K562 (cell line): ENCODE measurements around the gene HCN4. TPM values are rescaled to one million over a fixed set of nuclear protein-coding genes. Genes with fewer than 3 reads are reported as not detected.

Experiments used
- ATAC-seq: fragments of 200-7000 bp; cut with Tn5 transposase; 3 replicates; pipeline ENCODE4 v1.9.1; 2020; ENCODE audit warnings: moderate library complexity
- BruUV-seq: library from RNA; stranded (reverse); fragments of 400-500 nt; replicated peaks from 2 replicates; lab custom pipeline; 2021; lab: Mats Ljungman, UMichigan
- CTCF ChIA-PET: fragments of 300-600 bp; formaldehyde crosslinking; extraction: SDS; loops from one replicate; lab custom pipeline; 2021; ENCODE audit warnings: low intra/inter-chr PET ratio; lab: Yijun Ruan, JAX
- POLR2A ChIA-PET: fragments of 300-600, 350-650 bp; sonication (Branson Sonifier 250); formaldehyde crosslinking; extraction: SDS; loops from one replicate; lab custom pipeline; 2021; ENCODE audit warnings: antibody characterized with exemption, inconsistent platforms; lab: Yijun Ruan, JAX
- DNase-seq, 4 experiments: peaks; one replicate each; pipeline versions ENCODE4 v3.0.0 to v3.0.0-alpha.2; 2011 to 2018; ENCODE audit warnings: low spot score in 3 of 4, mixed read lengths in 3 of 4; ENCODE audit errors: extremely low read depth in 1 of 4
- FAIRE-seq: peaks from 2 replicates; lab custom pipeline; 2011; peaks lifted over from hg19 to GRCh38; lab: Jason Lieb, UNC
- H2AFZ ChIP-seq: 2 replicates; pipeline ENCODE4 v1.6.0; 2011; ENCODE audit warnings: low read depth, low read length, control low read depth, inconsistent platforms
- H3K27ac ChIP-seq: fragments of 200-600 bp; 3 replicates; pipeline ENCODE4 v1.8.0; 2011; ENCODE audit warnings: low read depth, mild to moderate bottlenecking, control low read depth, inconsistent platforms, low read length, moderate library complexity, mixed read lengths; ENCODE audit errors: extremely low read depth
- H3K27me3 ChIP-seq, 2 experiments: fragments of 300-600 bp in 1 of 2; 2 replicates in 1 of 2; 3 replicates in 1 of 2; pipeline versions ENCODE4 v1.6.0 to v1.8.0; 2011; ENCODE audit warnings: inconsistent platforms in 2 of 2, low read length in 2 of 2, mild to moderate bottlenecking in 1 of 2, mixed read lengths in 1 of 2, moderate library complexity in 1 of 2; ENCODE audit not compliant: control insufficient read depth in 2 of 2, insufficient read depth in 2 of 2
- H3K36me3 ChIP-seq: fragments of 300-600 bp; 3 replicates; pipeline ENCODE4 v1.8.0; 2011; ENCODE audit warnings: mild to moderate bottlenecking, low read length, inconsistent platforms; ENCODE audit not compliant: control insufficient read depth, insufficient read depth
- H3K4me1 ChIP-seq, 2 experiments: fragments of 200-600 bp in 1 of 2; replicated peaks in 1 of 2; 2 replicates in 1 of 2; 3 replicates in 1 of 2; pipeline versions ENCODE4 v1.5.1 to v1.8.0; 2011; ENCODE audit warnings: inconsistent platforms in 2 of 2, low read length in 2 of 2, mild to moderate bottlenecking in 1 of 2, mixed read lengths in 1 of 2, moderate library complexity in 1 of 2; ENCODE audit not compliant: control insufficient read depth in 2 of 2, insufficient read depth in 2 of 2
- H3K4me2 ChIP-seq: 2 replicates; pipeline ENCODE4 v1.6.1; 2011; ENCODE audit warnings: low read length, control low read depth, inconsistent platforms, mixed read lengths; ENCODE audit not compliant: insufficient read depth
- H3K4me3 ChIP-seq: fragments of 200-600 bp; sonication (generic), shearing (Covaris generic); 2 replicates; pipeline ENCODE4 v1.5.1; 2016; ENCODE audit warnings: control low read depth, inconsistent platforms
- H3K79me2 ChIP-seq: fragments of 200-600 bp; 3 replicates; pipeline ENCODE4 v1.8.0; 2011; ENCODE audit warnings: low read length, inconsistent platforms; ENCODE audit not compliant: control insufficient read depth, insufficient read depth
- H3K9ac ChIP-seq, 2 experiments: 2 replicates each; pipeline versions ENCODE4 v1.6.0 to v1.6.1; 2011; ENCODE audit warnings: low read depth in 2 of 2, low read length in 2 of 2, control low read depth in 1 of 2, inconsistent platforms in 1 of 2, mild to moderate bottlenecking in 1 of 2, mixed read lengths in 1 of 2; ENCODE audit not compliant: insufficient read depth in 1 of 2
- H3K9me1 ChIP-seq: one replicate; pipeline ENCODE4 v1.6.0; 2011; ENCODE audit warnings: inconsistent platforms, mild to moderate bottlenecking, low read length, moderate library complexity; ENCODE audit not compliant: control insufficient read depth, insufficient read depth
- H3K9me3 ChIP-seq: replicated peaks from 2 replicates; pipeline ENCODE4 v1.5.1; 2011; ENCODE audit warnings: low read depth, low read length, inconsistent platforms; ENCODE audit not compliant: control insufficient read depth, insufficient read depth
- H4K20me1 ChIP-seq: replicated peaks from 2 replicates; pipeline ENCODE4 v1.6.1; 2011; ENCODE audit warnings: low read length, inconsistent platforms, mixed read lengths; ENCODE audit not compliant: control insufficient read depth, insufficient read depth
- CBX2 ChIP-seq: fragments of 200-600 bp; sonication (generic); IDR thresholded peaks from one replicate; pipeline ENCODE4 v1.6.1; 2012; ENCODE audit warnings: mild to moderate bottlenecking, low read length, inconsistent platforms; ENCODE audit not compliant: insufficient read depth, poor library complexity, severe bottlenecking
- CEBPG ChIP-seq, 3 experiments: fragments of 200-800 bp in 1 of 3; sonication (Bioruptor generic) in 1 of 3; sonication (generic) in 1 of 3; formaldehyde crosslinking in 1 of 3; IDR thresholded peaks in 2 of 3; conservative IDR thresholded peaks in 1 of 3; 2 replicates each; pipeline versions ENCODE4 v1.6.1 to v1.8.0; 2016 to 2022; ENCODE audit warnings: missing compliant biosample characterization in 2 of 3, missing genetic modification characterization in 2 of 3, mild to moderate bottlenecking in 1 of 3, missing genetic modification reagents in 1 of 3
- DLX4 ChIP-seq: fragments of 250-450 bp; sonication (Bioruptor Pico); IDR thresholded peaks from 2 replicates; pipeline ENCODE4 v1.6.1; 2021; ENCODE audit warnings: mild to moderate bottlenecking
- EP400 ChIP-seq: fragments of 450-650 bp; IDR thresholded peaks from 2 replicates; pipeline ENCODE4 v1.6.1; 2017; ENCODE audit warnings: antibody characterized with exemption, mild to moderate bottlenecking, moderate library complexity
- FUS ChIP-seq: fragments of 200-400 bp; formaldehyde crosslinking; optimal IDR thresholded peaks from 2 replicates; pipeline ENCODE3; 2017; ENCODE audit warnings: low read depth, low read length
- ID3 ChIP-seq, 2 experiments: fragments of 250-450 bp in 1 of 2; fragments of 450-650 bp in 1 of 2; sonication (Bioruptor Pico) in 1 of 2; IDR thresholded peaks; 2 replicates each; pipeline versions ENCODE4 v1.6.1 to v1.8.0; 2016 to 2021; ENCODE audit warnings: mild to moderate bottlenecking in 2 of 2, moderate library complexity in 2 of 2, missing compliant biosample characterization in 1 of 2, missing genetic modification characterization in 1 of 2
- ILF3 ChIP-seq: fragments of 450-650 bp; IDR thresholded peaks from 2 replicates; pipeline ENCODE4 v1.6.1; 2018; ENCODE audit warnings: antibody characterized with exemption, mild to moderate bottlenecking, moderate library complexity, borderline replicate concordance
- KLF10 ChIP-seq: fragments of 250-450 bp; sonication (Bioruptor Pico); IDR thresholded peaks from 2 replicates; pipeline ENCODE4 v1.6.1; 2021; ENCODE audit warnings: matching md5 sums
- SMC3 ChIP-seq: conservative IDR thresholded peaks from 2 replicates; pipeline ENCODE4 v1.6.1; 2011; ENCODE audit warnings: low read depth, low read length, improper control_type of control experiment; ENCODE audit not compliant: insufficient read depth
- TBL1XR1 ChIP-seq, 2 experiments: IDR thresholded peaks; 2 replicates each; pipeline ENCODE4 v1.6.1; 2012; ENCODE audit warnings: improper control_type of control experiment in 2 of 2, low read length in 2 of 2, mild to moderate bottlenecking in 1 of 2
- WHSC1 ChIP-seq: IDR thresholded peaks from one replicate; pipeline ENCODE4 v1.6.1; 2012; ENCODE audit warnings: low read length, control low read depth, inconsistent platforms
- ZNF518B ChIP-seq: fragments of 250-450 bp; sonication (Bioruptor Pico); IDR thresholded peaks from 2 replicates; pipeline ENCODE4 v1.5.0; 2021; ENCODE audit warnings: mild to moderate bottlenecking, moderate library complexity
- ZNF76 ChIP-seq: fragments of 250-450 bp; sonication (Bioruptor Pico); IDR thresholded peaks from 2 replicates; pipeline ENCODE4 v1.4.0; 2020; ENCODE audit warnings: mild to moderate bottlenecking, moderate library complexity, borderline replicate concordance
- WGBS: fragments of 100-300 bp; shearing (Covaris generic); methylation state at CpG from one replicate; pipeline ENCODE4 v1.1.6; 2016; ENCODE audit warnings: low coverage, mixed read lengths; ENCODE audit not compliant: insufficient coverage; ENCODE audit errors: missing lambda C conversion rate; 5-methylcytosine and 5-hydroxymethylcytosine counted together
- in situ Hi-C: fragments of 300-500 bp; cut with MboI; formaldehyde crosslinking; loops from 4 replicates; pipeline ENCODE4 v1.15.0; 2018; ENCODE audit warnings: inconsistent platforms, mixed read lengths
- intact Hi-C: fragments of 100-400 bp; cut with micrococcal nuclease; formaldehyde crosslinking; loops from 2 replicates; pipeline ENCODE4 v1.14.2; 2022
- polyA plus RNA-seq, 8 experiments: library from polyadenylated mRNA; depleted of rRNA in 4 of 8; stranded (reverse) in 5 of 8; unstranded in 3 of 8; fragments of >200 nt; fragmentation: Nextera tagmentation in 2 of 8; fragmentation: Illumina TruSeq in 1 of 8; extraction: Ambion mirVana in 2 of 8; extraction: Trizol in 1 of 8; gene quantifications; 2 replicates each; pipeline versions ENCODE4 v1.2.1 to v1.2.3, GENCODE V29; 2011 to 2014; ENCODE audit warnings: inconsistent platforms in 1 of 8, missing spikeins in 1 of 8
- total RNA-seq, 7 experiments: library from RNA; depleted of rRNA in 6 of 7; stranded (reverse); fragments of >200 nt in 6 of 7; fragmentation: Illumina TruSeq in 2 of 7; extraction: Trizol in 2 of 7; gene quantifications; 2 replicates each; pipeline versions ENCODE4 v1.2.1 to v1.2.3, GENCODE V29; 2011 to 2021; ENCODE audit warnings: low replicate concordance in 1 of 7

The HCN4 gene
- total and polyA plus RNA-seq, 9 of the 15 experiments (the other 6 are each of a cell fraction or from before 2014, with no cell fraction given) = not detected

GRCh38 chr15:73331991-73332925, 36.5 kb downstream of the HCN4 start:
- CTCF ChIA-PET = no interaction called here
- Histone ChIP-seq H3K9me3 (no peaks in the 10 kb centered on the region), H3K9ac (no peak overlapping the region), H4K20me1 (peaks cover 5% of the 10 kb centered on the region; the same call in 1 of the 2 replicates), H3K27me3 (peaks cover 0 to 47% of the 10 kb centered on the region in 2 experiments; a peak in 2 of 5 replicates), H3K4me2 (no peak overlapping the region), H3K27ac (no peak overlapping the region), H3K9me1 (no peaks in the 10 kb centered on the region), H3K4me1 (peaks cover 0 to 4% of the 10 kb centered on the region in 2 experiments; a peak in 2 of 5 replicates), H3K36me3 (no peaks in the 10 kb centered on the region), H2AFZ (no peak overlapping the region), H3K79me2 (no peaks in the 10 kb centered on the region), H3K4me3 (no peak overlapping the region)
- no peak for FAIRE-seq
- DNase-seq = no peak
- WGBS = under 1% methylated on average over 19 of the region's 19 CpGs
- no peak for ATAC-seq
- no TSS peak for BruUV-seq
- intact Hi-C loops = no loop called here
- in situ Hi-C loops = no loop called here
- POLR2A ChIA-PET = no interaction called here
- no peak for TF ChIP-seq ZNF518B (CRISPR knock-in tag)
- TF ChIP-seq DLX4 (CRISPR knock-in tag) = no peak
- TF ChIP-seq WHSC1 = no peak
- no peak for TF ChIP-seq CEBPG (CRISPR knock-in tag; IDR thresholded peaks at IDR 0.05)
- TF ChIP-seq CEBPG (tag; conservative IDR thresholded peaks at IDR 0.05 in 1 of 2, IDR thresholded peaks at IDR 0.05 in 1 of 2) = no peak
- TF ChIP-seq TBL1XR1 (IDR thresholded peaks at IDR 0.05; ENCODE audit: low read length in 2 of 2) = no peak
- TF ChIP-seq SMC3 = no peak
- TF ChIP-seq ID3 (CRISPR knock-in tag; IDR thresholded peaks at IDR 0.05) = no peak
- no peak for TF ChIP-seq ID3 (tag; IDR thresholded peaks at IDR 0.05)
- no peak for TF ChIP-seq FUS
- TF ChIP-seq EP400 = no peak
- TF ChIP-seq ZNF76 (CRISPR knock-in tag) = no peak
- no peak for TF ChIP-seq KLF10 (CRISPR knock-in tag)
- TF ChIP-seq ILF3 = no peak
- TF ChIP-seq CBX2 = no peak
